ENCODE data around the gene KRT24.

KRT24 gene

GRCh38 chr17:40675905-40676304 lies 27.6 kb downstream of the KRT24 start:
- DNase-seq: no peak
- H3K9me3 Mint-ChIP-seq: no peaks in the 10 kb centered on the region
- H3K4me1 Mint-ChIP-seq: peaks cover 0 to 7% of the 10 kb centered on the region in 2 donors
- H3K27me3 Mint-ChIP-seq: peaks cover 30 to 59% of the 10 kb centered on the region in 2 donors
- no peak overlapping the region for H3K27ac Mint-ChIP-seq
- ATAC-seq (replicated peaks): no peak
- no peak overlapping the region for H3K4me3 Mint-ChIP-seq
- H3K36me3 Mint-ChIP-seq: no peaks in the 10 kb centered on the region

DNA sequence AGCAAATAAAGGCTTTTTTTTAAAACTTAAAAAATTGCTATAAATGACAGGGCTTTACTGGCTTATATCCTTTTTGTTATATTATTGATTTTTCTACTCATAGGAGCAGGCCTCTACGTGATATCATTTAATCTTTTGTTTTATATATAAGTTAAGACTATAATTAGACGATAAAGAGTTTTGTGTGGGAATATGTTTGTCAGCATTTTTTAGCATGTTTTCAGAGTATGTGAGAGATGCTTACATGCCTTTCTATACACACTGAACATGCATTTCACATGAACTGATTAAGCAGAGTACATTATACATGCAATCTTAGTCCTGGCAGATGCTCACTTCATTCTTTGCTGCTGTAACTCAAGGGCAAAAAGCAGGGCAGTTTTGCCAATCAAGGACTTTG lies 30.9 kb downstream of the KRT24 start:
- no peaks in the 10 kb centered on the region for H3K9me3 Mint-ChIP-seq
- H3K27ac Mint-ChIP-seq: no peak overlapping the region
- no peak overlapping the region for H3K4me3 Mint-ChIP-seq
- H3K4me1 Mint-ChIP-seq: no peaks in the 10 kb centered on the region
- ATAC-seq (replicated peaks) (no peak), DNase-seq (no peak)
- H3K27me3 Mint-ChIP-seq: peaks cover 20 to 58% of the 10 kb centered on the region in 2 donors
- no peaks in the 10 kb centered on the region for H3K36me3 Mint-ChIP-seq

- Mint-ChIP-seq H3K4me1 (no peaks in the 10 kb centered on the region), H3K9me3 (no peaks in the 10 kb centered on the region), H3K36me3 (no peaks in the 10 kb centered on the region), H3K27me3 (peaks cover 17 to 60% of the 10 kb centered on the region in 2 donors), H3K4me3 (no peak overlapping the region), H3K27ac (no peak overlapping the region)
- no peak for DNase-seq
- ATAC-seq (replicated peaks): no peak
Measured at GRCh38 chr17:40671282-40671681, 32.3 kb downstream of the KRT24 start.

GRCh38 chr17:40666331-40666730 lies 37.2 kb downstream of the KRT24 start:
- Mint-ChIP-seq H3K27me3 (peaks cover 28 to 42% of the 10 kb centered on the region in 2 donors), H3K27ac (no peak overlapping the region), H3K4me1 (peaks cover 0 to 3% of the 10 kb centered on the region in 2 donors), H3K9me3 (no peaks in the 10 kb centered on the region), H3K36me3 (no peaks in the 10 kb centered on the region), H3K4me3 (no peak overlapping the region)
- no peak for DNase-seq
- no peak for ATAC-seq (replicated peaks)

DNA sequence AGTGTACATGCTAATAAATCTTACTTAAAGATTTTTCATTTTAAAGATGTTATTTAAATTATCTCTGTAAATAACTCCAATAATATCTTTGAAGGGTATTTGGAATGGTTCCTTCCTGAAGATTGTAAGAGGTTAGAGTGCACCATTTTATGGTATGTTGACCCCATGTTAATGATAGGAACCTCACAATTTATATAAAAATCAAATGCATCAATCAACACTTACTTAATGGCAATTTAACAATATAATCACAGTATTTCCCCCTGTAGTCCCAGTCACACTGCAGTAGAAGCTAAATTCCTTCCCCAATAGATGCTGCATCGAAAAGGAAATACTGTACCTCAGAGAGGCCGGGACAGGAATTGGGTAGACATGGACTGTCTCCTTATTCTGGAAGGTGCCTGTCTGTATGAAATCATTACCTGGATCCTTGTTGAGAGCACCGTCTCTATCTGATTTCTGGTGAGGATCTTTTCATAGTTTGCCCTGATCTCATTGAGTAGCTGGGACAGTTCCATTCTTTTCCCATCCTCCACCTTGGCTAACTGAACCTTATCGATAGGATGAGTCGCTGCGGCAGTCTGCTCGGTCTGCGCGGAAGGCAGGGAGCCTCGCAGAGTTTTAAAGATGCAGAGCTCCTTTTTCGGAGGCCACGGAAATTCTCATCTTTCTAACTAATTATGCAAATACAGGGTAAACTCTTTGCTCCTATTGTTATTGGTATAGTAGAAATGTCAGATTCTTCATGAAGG lies 38.8 kb downstream of the KRT24 start, which contains the start of gene KRT222:
Gene KRT222, minus strand, starts transcription at position 596 of the 752 bp plus-strand sequence. Its CDS starts 78 bp downstream, at position 518.
- ATAC-seq (replicated peaks) (no peak), DNase-seq (no peak)

DNA sequence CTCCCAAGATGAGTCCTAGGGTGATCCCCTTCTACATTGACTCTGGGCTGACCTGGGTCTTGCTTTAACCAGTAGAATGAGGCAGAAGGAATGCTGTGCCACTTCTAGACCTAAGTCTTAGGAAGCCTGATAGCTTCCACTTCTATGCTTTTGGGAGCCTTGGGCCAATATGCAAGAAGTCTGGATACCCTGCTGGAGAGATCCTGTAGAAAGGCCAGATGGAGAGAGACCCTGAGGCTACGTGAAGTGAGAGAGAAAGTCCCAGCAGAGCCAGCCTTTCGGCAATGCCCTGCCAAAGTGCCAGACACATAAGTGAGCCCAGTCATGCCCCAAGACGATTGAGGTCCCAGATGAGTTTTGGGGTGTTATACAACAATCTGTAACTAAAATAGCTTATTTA lies 40.3 kb downstream of the KRT24 start:
- DNase-seq (no peak), ATAC-seq (replicated peaks) (no peak)
- no peak overlapping the region for H3K27ac Mint-ChIP-seq
- peaks cover 40 to 41% of the 10 kb centered on the region in 2 donors for H3K27me3 Mint-ChIP-seq
- H3K4me1 Mint-ChIP-seq: peaks cover 0 to 3% of the 10 kb centered on the region in 2 donors
- H3K9me3 Mint-ChIP-seq: no peaks in the 10 kb centered on the region
- H3K36me3 Mint-ChIP-seq: no peaks in the 10 kb centered on the region
- no peak overlapping the region for H3K4me3 Mint-ChIP-seq

More for the DNA sequence above, 38.8 kb downstream of the KRT24 start, which contains the start of gene KRT222:
- Mint-ChIP-seq H3K4me3 (no peak within 1 kb of the TSS), H3K4me1 (peaks cover 0 to 3% of the 10 kb centered on the region in 2 donors), H3K9me3 (no peaks in the 10 kb centered on the region), H3K27ac (no peak within 1 kb of the TSS), H3K27me3 (peaks cover 31 to 37% of the 10 kb centered on the region in 2 donors), H3K36me3 (no peaks in the 10 kb centered on the region)

GRCh38 chr17:40659911-40660310 lies 43.6 kb downstream of the KRT24 start:
- H3K27me3 Mint-ChIP-seq: peaks cover 19 to 26% of the 10 kb centered on the region in 2 donors
- peaks cover 0 to under 1% of the 10 kb centered on the region in 2 donors for H3K4me1 Mint-ChIP-seq
- no peaks in the 10 kb centered on the region for H3K9me3 Mint-ChIP-seq
- ATAC-seq (replicated peaks): no peak
- no peak overlapping the region for H3K4me3 Mint-ChIP-seq
- no peak overlapping the region for H3K27ac Mint-ChIP-seq
- DNase-seq: no peak
- no peaks in the 10 kb centered on the region for H3K36me3 Mint-ChIP-seq

- no peak for DNase-seq
- H3K4me1 Mint-ChIP-seq: no peaks in the 10 kb centered on the region
- H3K27me3 Mint-ChIP-seq: peaks cover 16 to 22% of the 10 kb centered on the region in 2 donors
- H3K9me3 Mint-ChIP-seq: no peaks in the 10 kb centered on the region
- ATAC-seq (replicated peaks): no peak
- H3K27ac Mint-ChIP-seq: no peak overlapping the region
- no peaks in the 10 kb centered on the region for H3K36me3 Mint-ChIP-seq
- no peak overlapping the region for H3K4me3 Mint-ChIP-seq
Measured at GRCh38 chr17:40658396-40658795, 45.2 kb downstream of the KRT24 start.

- ATAC-seq (replicated peaks) (no peak), DNase-seq (no peak)
- Mint-ChIP-seq H3K4me3 (no peak overlapping the region), H3K36me3 (peaks cover 2 to 3% of the 10 kb centered on the region in 2 donors), H3K27ac (no peak overlapping the region), H3K4me1 (peaks cover 4 to 9% of the 10 kb centered on the region in 2 donors), H3K9me3 (no peaks in the 10 kb centered on the region), H3K27me3 (no peaks in the 10 kb centered on the region)
Measured at GRCh38 chr17:40651939-40652338, 51.6 kb downstream of the KRT24 start.

DNA sequence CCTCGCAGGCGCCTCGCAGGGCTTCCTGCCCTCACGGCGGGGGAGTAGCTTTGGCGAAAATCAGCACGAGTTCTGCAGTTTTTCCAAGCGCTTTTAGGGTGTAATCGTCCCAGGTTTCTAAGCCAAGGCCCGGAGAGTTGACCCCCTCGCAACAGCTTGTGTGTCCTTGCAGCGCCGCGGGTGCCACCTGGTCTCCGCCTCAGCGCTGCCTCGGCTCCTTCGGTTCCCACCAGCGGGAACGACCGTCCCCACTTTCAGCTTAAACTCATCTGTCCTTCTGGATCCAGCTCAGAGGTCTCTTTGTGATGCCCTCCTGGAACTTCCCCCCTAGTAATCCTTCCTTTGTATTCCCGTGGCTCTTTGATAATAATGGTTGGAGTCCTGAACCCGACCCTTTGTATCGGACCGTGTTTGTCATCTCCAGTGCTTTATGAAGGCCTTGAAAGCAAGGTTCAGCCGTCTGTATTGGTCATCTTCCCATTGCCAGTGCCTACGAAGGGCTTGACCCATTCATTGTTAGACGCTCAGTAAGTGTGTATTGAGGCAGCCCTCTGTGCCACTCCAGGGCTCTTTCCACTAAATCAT lies 55.1 kb downstream of the KRT24 start:
- no peaks in the 10 kb centered on the region for H3K27me3 Mint-ChIP-seq
- ATAC-seq (replicated peaks) (peak; percentile 33 to 38), DNase-seq (no peak)
- H3K9me3 Mint-ChIP-seq: no peaks in the 10 kb centered on the region
- H3K4me3 Mint-ChIP-seq: peak overlapping the region; percentile 92 to 95
- peak overlapping the region; percentile 100 for H3K27ac Mint-ChIP-seq
- H3K36me3 Mint-ChIP-seq: peaks cover 10 to 15% of the 10 kb centered on the region in 2 donors
- H3K4me1 Mint-ChIP-seq: peaks cover 11 to 26% of the 10 kb centered on the region in 2 donors
